ENCODE measurements around the gene THBS3. TPM values are rescaled to one million over a fixed set of nuclear protein-coding genes. Genes with fewer than 3 reads are reported as not detected.
A peak's percentile ranks its signal among the peaks of the same experiment; 100 is the strongest.
"Not testable (repeated sequence)": the region's sequence is repeated elsewhere in the genome, so short reads cannot be mapped to it uniquely, and the experiment has no call there.

THBS3 gene
- total RNA-seq, 1 experiment from 2014 or later: 75.4 TPM

- in situ Hi-C loops (cut with HindIII; ENCODE audit: low sequenced_read_pairs): no loop called here
- no peak for DNase-seq (ENCODE audit: low spot score)
Observed at GRCh38 chr1:155195201-155196102, 12.2 kb downstream of the THBS3 start.

DNA sequence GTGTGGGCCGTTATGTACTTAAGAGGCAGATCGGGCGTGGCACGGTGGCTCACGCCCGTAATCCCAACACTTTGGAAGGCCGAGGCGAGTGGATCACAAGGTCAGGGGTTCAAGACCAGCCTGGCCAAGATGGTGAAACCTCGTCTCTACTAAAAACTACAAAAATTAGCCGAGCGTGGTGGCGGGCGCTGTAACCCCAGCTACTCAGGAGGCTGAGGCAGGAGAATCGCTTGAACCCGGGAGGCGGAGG is 13.8 kb downstream of the THBS3 start:
- DNase-seq (ENCODE audit: low spot score); in situ Hi-C loops (cut with HindIII; ENCODE audit: low sequenced_read_pairs): not testable (repeated sequence)

GRCh38 chr1:155193275-155193990 is 14.3 kb downstream of the THBS3 start:
- in situ Hi-C loops (cut with HindIII; ENCODE audit: low sequenced_read_pairs): no loop called here
- DNase-seq (ENCODE audit: low spot score): peak; percentile 79

DNA sequence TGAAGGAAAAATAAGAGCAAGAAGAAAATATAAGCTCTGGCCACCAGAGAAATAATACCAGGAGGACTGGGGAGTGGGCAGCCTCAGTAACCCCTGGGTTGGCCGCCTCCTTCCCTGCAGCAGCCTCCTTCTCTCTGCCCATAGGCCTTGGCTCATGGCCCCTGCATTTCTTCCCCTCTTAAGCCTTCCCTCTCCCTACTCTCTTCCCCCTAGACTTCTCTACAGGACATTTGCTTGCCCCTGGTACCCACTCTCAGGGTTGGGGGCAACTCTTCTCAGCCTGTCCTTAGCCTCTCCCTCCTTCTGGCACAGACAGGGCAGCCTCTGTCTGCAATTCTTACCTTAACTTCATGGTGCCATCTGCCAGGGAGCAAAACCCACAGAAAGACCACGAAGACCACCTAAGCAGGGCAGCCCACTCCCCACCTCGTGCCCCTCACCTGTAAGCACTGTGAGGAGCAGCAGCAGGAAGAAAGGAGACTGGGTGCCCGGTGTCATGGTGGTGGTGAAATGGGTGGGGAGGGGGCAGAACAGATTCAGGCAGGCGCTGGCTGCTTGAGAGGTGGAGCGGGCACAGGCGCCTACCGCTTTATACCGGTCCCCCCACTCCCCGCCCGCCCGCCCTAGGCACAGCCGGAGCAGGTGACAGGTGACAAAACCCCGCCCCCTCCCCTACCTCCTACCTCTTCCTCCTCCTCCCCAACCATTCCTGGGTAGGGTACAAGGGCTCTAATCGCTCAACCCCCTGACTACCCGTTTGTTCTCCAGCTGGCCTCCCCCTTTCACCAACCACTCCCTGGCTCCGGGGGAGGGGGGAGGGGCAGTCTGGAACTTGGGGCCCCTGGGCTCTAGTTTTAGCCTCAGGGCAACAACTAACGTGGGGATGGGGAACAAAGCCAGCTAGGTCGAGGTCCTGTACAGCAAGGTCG is 15.1 kb downstream of the THBS3 start:
- in situ Hi-C loops (cut with HindIII; ENCODE audit: low sequenced_read_pairs): no loop called here
- DNase-seq (ENCODE audit: low spot score): no peak

GRCh38 chr1:155191904-155192303 is 15.8 kb downstream of the THBS3 start:
- DNase-seq (ENCODE audit: low spot score): no peak
- in situ Hi-C loops (cut with HindIII; ENCODE audit: low sequenced_read_pairs): no loop called here

GRCh38 chr1:155189926-155190325 is 17.8 kb downstream of the THBS3 start:
- DNase-seq (ENCODE audit: low spot score); in situ Hi-C loops (cut with HindIII; ENCODE audit: low sequenced_read_pairs): not testable (repeated sequence)

- in situ Hi-C loops (cut with HindIII; ENCODE audit: low sequenced_read_pairs): no loop called here
- DNase-seq (ENCODE audit: low spot score): no peak
Observed at GRCh38 chr1:155188268-155188667, 19.4 kb downstream of the THBS3 start.

GRCh38 chr1:155187456-155187891 is 20.2 kb downstream of the THBS3 start:
- in situ Hi-C loops (cut with HindIII; ENCODE audit: low sequenced_read_pairs): no loop called here
- no peak for DNase-seq (ENCODE audit: low spot score)

DNA sequence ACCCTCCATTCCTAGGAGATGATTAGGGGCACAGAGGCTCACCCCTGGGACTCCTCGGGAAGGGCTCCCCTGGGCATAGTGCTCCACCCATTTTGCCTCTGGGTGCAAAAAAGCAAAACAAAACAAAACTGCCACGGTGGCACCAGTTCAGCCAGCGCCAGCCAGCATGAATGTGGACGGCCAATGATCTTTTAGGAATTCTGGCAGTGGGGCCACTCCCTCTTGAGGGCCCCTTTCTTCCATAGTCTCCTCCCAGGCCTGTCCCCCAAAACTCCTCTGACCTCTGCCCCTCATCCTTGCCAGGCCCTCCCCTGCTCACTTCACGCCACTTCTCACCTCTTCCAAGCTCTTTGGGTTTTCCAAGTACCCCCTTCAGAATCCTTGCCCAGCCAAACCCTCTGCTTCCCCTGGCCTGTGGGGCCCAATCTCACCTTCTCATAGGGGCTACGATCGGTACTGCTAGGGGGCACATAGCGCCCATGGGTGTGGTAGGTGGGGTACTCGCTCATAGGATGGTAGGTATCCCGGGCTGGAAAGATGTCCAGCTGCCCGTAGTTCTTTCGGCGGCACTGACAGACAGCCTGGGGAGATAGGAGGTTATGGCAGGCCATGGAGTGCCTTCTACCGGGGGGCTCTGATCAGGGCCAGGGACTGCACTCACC is 20.8 kb downstream of the THBS3 start:
- DNase-seq (ENCODE audit: low spot score): no peak
- in situ Hi-C loops (cut with HindIII; ENCODE audit: low sequenced_read_pairs): no loop called here

DNA sequence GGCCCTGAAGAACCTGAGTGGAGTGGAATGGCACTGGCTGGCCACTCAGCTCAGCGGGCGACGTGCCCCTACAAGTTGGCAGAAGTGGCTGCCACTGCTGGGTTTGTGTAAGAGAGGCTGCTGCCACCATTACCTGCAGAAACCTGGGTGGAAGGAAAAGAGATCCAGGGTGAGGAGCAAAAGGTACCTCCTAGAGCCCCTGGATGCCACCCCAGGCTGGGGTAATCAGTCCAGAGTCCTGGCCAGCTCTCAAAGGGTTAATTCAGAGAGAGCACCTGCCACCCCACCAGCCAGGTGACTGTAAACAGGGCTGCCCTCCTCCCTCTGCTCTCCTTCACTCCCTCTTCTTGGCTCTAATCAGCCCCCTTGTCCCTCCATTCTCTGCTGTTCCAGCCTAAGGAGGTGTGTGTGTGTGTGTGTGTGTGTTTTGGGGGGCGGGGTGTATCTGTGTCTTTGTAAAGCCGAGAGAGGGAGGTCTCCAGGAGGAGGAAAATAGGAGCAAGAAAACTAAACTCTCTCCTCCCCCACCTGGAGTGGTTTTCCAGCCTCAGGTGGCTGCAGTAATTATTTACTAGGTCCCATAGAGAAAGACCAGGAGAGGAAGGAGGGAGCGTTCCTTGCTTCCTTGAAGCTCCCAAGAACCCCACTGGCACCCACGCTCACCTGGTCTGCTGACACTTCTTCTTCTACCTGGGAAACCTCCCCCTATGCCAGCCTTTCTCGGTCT is 21.5 kb downstream of the THBS3 start:
- no peak for DNase-seq (ENCODE audit: low spot score)
- in situ Hi-C loops (cut with HindIII; ENCODE audit: low sequenced_read_pairs): no loop called here

DNA sequence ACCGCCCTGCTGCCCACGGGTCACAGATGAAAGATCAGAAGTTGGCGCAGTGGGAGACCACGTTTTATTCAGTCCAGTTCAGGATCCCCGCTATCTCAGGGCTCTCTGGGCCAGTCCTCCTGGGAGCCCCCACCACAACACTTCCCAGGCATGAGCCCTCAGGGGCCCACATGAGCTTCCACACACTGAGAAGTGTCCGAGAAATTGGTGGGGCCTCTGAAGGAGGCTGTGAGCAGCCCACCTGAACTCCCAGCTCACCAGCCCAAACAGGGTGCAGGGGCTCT is 22.0 kb downstream of the THBS3 start:
- no peak for DNase-seq (ENCODE audit: low spot score)
- in situ Hi-C loops (cut with HindIII; ENCODE audit: low sequenced_read_pairs): no loop called here

DNA sequence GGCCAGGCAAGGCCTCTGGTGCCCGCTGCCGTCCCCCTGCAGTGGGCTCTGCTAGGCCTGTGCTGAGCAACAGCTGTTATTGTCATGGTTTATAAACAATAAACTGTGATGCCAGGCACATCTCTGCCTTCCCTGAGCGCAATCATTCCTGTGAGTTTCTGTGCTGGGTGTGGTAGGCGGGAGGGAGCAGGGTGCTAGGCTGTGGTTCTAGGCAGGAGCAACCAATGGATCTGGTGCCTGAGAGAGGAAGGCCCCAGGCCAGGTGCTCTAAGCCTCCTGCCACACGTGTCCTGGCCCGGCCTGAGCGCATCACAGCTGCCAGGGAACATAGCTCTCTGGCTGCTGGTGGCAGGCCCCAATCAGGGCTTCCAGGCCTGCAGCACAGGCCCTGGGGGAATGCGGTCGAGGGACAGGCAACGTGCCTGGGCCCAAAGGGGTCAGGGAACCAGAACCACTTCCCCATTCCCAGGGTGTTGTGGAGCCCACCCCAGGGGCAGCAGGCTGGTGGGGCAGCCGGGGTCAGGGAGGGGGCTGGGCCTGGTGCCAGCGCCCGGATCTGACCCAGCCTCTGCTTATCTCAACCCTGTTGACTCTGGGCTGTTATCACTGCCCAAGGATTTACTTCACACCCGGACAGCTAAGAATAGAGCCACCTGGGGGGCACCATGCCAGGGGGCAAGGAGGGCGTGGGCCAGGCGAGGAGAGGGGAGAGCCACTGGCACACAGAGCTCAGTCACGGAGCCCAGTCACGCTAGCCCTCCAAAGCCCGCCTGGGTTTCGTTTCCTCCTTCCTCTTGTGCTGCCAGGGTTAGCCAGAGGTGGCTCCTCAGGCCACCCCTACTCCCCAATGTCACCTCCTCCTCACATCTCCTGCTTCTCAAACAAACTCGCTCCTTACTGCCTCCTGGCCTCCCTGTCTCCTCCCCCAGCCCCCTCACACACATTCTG is 22.6 kb downstream of the THBS3 start:
- in situ Hi-C loops (cut with HindIII; ENCODE audit: low sequenced_read_pairs): no loop called here
- no peak for DNase-seq (ENCODE audit: low spot score)

GRCh38 chr1:155184351-155184811 is 23.3 kb downstream of the THBS3 start:
- no peak for DNase-seq (ENCODE audit: low spot score)
- in situ Hi-C loops (cut with HindIII; ENCODE audit: low sequenced_read_pairs): no loop called here

- DNase-seq (ENCODE audit: low spot score): no peak
- in situ Hi-C loops (cut with HindIII; ENCODE audit: low sequenced_read_pairs): no loop called here
Observed at GRCh38 chr1:155183775-155184221, 23.9 kb downstream of the THBS3 start.

- peak; percentile 43 for DNase-seq (ENCODE audit: low spot score)
- in situ Hi-C loops (cut with HindIII; ENCODE audit: low sequenced_read_pairs): no loop called here
Observed at GRCh38 chr1:155182052-155182550, 25.6 kb downstream of the THBS3 start.

- no peak for DNase-seq (ENCODE audit: low spot score)
- in situ Hi-C loops (cut with HindIII; ENCODE audit: low sequenced_read_pairs): no loop called here
Observed at GRCh38 chr1:155181371-155182051, 26.2 kb downstream of the THBS3 start.
